ENCODE data around the gene SNX6. TPM values are rescaled to one million over a fixed set of nuclear protein-coding genes. Genes with fewer than 3 reads are reported as not detected.

The SNX6 gene
- total RNA-seq, 1 experiment from 2014 or later: 73.4 TPM

DNA sequence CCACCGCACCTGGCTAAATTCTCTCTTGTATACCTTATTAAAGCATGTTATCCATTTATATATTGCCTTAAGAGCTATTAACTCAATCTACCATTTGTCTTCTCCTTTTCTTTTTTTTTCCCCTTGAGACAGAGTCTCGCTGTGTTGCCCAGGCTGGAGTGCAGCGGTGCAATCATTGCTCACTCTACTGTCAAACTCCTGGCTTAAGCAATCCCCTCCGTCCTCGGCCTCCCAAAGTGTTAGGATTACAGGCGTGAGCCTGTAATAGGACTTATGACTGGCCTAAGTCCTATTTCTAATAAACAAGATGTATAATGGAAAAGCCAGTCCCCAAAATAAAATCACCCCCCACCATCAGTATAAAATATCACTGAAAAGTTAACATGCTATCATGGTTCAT, 14.4 kb downstream of the SNX6 start:
- H2AFZ ChIP-seq (ENCODE audit: low read depth, low read length, poor library complexity, severe bottlenecking): no peak overlapping the region
- RAD21 ChIA-PET (ENCODE audit: low non-redundant PET in 1 of 2, low total read pairs in 2 of 2, uncharacterized antibody in 2 of 2, unreplicated experiment in 2 of 2): no interaction called here
- peaks cover 37% of the 10 kb centered on the region for H3K79me2 ChIP-seq (ENCODE audit: insufficient read depth, low read length)
- H3K4me3 ChIP-seq (replicated peaks in 1 of 2; ENCODE audit: low read depth in 1 of 2, low read length in 2 of 2): no peak overlapping the region
- POLR2A ChIA-PET: no interaction called here
- H3K27me3 ChIP-seq (ENCODE audit: insufficient read depth, low read length): no peaks in the 10 kb centered on the region
- no peaks in the 10 kb centered on the region for H3K9me2 ChIP-seq (ENCODE audit: insufficient read depth)
- no peaks in the 10 kb centered on the region for H3K9me3 ChIP-seq (ENCODE audit: control insufficient read depth in 1 of 2, insufficient read depth in 1 of 2, low read depth in 1 of 2, low read length in 2 of 2)
- intact Hi-C loops (cut with micrococcal nuclease): no loop called here
- no TSS peak for BruUV-seq (replicated peaks)
- no peaks in the 10 kb centered on the region for H3K4me1 ChIP-seq (ENCODE audit: control insufficient read depth in 1 of 2, insufficient read depth in 2 of 2, low read length in 2 of 2)
- CTCF ChIA-PET: no interaction called here
- peaks cover 5% of the 10 kb centered on the region in 2 experiments for H3K36me3 ChIP-seq (ENCODE audit: control insufficient read depth in 1 of 2, insufficient read depth in 2 of 2, low read length in 2 of 2)
- H4K20me1 ChIP-seq (ENCODE audit: insufficient read depth): no peaks in the 10 kb centered on the region
- H3K4me2 ChIP-seq (ENCODE audit: low read length): no peak overlapping the region
- TF ChIP-seq EZH2 (IDR thresholded peaks at IDR 0.05) (no peak), POLR2A (IDR thresholded peaks at IDR 0.05; ENCODE audit: borderline replicate concordance, extremely low read depth, insufficient read depth, insufficient read length) (no peak), CEBPB (IDR thresholded peaks at IDR 0.05; ENCODE audit: low read depth) (no peak), SRF (IDR thresholded peaks at IDR 0.05; ENCODE audit: low read depth) (no peak), SP1 (IDR thresholded peaks at IDR 0.05; ENCODE audit: low read depth) (no peak), EGR1 (IDR thresholded peaks at IDR 0.05; ENCODE audit: low read depth) (no peak), ZNF274 (IDR thresholded peaks at IDR 0.05; ENCODE audit: low read depth, low read length) (no peak), CBX3 (IDR thresholded peaks at IDR 0.05; ENCODE audit: low read depth) (no peak), JUND (IDR thresholded peaks at IDR 0.05) (no peak), POLR2AphosphoS5 (IDR thresholded peaks at IDR 0.05; ENCODE audit: low read depth, low read length) (no peak)
- TF ChIP-seq, protein P1, sequence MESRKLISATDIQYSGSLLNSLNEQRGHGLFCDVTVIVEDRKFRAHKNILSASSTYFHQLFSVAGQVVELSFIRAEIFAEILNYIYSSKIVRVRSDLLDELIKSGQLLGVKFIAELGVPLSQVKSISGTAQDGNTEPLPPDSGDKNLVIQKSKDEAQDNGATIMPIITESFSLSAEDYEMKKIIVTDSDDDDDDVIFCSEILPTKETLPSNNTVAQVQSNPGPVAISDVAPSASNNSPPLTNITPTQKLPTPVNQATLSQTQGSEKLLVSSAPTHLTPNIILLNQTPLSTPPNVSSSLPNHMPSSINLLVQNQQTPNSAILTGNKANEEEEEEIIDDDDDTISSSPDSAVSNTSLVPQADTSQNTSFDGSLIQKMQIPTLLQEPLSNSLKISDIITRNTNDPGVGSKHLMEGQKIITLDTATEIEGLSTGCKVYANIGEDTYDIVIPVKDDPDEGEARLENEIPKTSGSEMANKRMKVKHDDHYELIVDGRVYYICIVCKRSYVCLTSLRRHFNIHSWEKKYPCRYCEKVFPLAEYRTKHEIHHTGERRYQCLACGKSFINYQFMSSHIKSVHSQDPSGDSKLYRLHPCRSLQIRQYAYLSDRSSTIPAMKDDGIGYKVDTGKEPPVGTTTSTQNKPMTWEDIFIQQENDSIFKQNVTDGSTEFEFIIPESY (IDR thresholded peaks at IDR 0.05; ENCODE audit: extremely low read depth, insufficient replicate concordance, low read length): no peak
- TF ChIP-seq, protein P2, sequence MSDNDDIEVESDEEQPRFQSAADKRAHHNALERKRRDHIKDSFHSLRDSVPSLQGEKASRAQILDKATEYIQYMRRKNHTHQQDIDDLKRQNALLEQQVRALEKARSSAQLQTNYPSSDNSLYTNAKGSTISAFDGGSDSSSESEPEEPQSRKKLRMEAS (IDR thresholded peaks at IDR 0.05): no peak
- TF ChIP-seq, protein P3, sequence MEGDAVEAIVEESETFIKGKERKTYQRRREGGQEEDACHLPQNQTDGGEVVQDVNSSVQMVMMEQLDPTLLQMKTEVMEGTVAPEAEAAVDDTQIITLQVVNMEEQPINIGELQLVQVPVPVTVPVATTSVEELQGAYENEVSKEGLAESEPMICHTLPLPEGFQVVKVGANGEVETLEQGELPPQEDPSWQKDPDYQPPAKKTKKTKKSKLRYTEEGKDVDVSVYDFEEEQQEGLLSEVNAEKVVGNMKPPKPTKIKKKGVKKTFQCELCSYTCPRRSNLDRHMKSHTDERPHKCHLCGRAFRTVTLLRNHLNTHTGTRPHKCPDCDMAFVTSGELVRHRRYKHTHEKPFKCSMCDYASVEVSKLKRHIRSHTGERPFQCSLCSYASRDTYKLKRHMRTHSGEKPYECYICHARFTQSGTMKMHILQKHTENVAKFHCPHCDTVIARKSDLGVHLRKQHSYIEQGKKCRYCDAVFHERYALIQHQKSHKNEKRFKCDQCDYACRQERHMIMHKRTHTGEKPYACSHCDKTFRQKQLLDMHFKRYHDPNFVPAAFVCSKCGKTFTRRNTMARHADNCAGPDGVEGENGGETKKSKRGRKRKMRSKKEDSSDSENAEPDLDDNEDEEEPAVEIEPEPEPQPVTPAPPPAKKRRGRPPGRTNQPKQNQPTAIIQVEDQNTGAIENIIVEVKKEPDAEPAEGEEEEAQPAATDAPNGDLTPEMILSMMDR (IDR thresholded peaks at IDR 0.05 in 2 of 3, conservative IDR thresholded peaks at IDR 0.05 in 1 of 3; ENCODE audit: borderline replicate concordance in 1 of 3, insufficient read depth in 1 of 3, low read depth in 2 of 3, low read length in 2 of 3): no peak
- TF ChIP-seq, protein P4, sequence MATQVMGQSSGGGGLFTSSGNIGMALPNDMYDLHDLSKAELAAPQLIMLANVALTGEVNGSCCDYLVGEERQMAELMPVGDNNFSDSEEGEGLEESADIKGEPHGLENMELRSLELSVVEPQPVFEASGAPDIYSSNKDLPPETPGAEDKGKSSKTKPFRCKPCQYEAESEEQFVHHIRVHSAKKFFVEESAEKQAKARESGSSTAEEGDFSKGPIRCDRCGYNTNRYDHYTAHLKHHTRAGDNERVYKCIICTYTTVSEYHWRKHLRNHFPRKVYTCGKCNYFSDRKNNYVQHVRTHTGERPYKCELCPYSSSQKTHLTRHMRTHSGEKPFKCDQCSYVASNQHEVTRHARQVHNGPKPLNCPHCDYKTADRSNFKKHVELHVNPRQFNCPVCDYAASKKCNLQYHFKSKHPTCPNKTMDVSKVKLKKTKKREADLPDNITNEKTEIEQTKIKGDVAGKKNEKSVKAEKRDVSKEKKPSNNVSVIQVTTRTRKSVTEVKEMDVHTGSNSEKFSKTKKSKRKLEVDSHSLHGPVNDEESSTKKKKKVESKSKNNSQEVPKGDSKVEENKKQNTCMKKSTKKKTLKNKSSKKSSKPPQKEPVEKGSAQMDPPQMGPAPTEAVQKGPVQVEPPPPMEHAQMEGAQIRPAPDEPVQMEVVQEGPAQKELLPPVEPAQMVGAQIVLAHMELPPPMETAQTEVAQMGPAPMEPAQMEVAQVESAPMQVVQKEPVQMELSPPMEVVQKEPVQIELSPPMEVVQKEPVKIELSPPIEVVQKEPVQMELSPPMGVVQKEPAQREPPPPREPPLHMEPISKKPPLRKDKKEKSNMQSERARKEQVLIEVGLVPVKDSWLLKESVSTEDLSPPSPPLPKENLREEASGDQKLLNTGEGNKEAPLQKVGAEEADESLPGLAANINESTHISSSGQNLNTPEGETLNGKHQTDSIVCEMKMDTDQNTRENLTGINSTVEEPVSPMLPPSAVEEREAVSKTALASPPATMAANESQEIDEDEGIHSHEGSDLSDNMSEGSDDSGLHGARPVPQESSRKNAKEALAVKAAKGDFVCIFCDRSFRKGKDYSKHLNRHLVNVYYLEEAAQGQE (IDR thresholded peaks at IDR 0.05; ENCODE audit: low read depth): no peak
- DNase-seq (ENCODE audit: low read depth, low spot score) (no peak), ATAC-seq (no peak)
- no peak overlapping the region for H3K9ac ChIP-seq (ENCODE audit: low read length)
- H3K27ac ChIP-seq (ENCODE audit: low read depth, low read length): no peak overlapping the region
